WERI-Rb-1 (cell line): ENCODE data around the gene PRR11.
"Not testable (repeated sequence)": the region's sequence is repeated elsewhere in the genome, so short reads cannot be mapped to it uniquely, and the experiment has no call there.

ENCODE experiments used
- DNase-seq: peaks from one replicate; pipeline ENCODE4 v3.0.0-alpha.2; 2020
- H3K27ac ChIP-seq: fragments of 250-450 bp; sonication (Bioruptor Pico); 2 replicates; pipeline ENCODE4 v1.5.1; 2020; ENCODE audit warnings: mild to moderate bottlenecking, moderate library complexity
- H3K27me3 ChIP-seq: fragments of 250-450 bp; sonication (Bioruptor Pico); 2 replicates; pipeline ENCODE4 v1.5.1; 2021; ENCODE audit warnings: mild to moderate bottlenecking, low read depth, moderate library complexity; ENCODE audit not compliant: insufficient read depth, severe bottlenecking
- H3K36me3 ChIP-seq: fragments of 250-450 bp; sonication (Bioruptor Pico); 2 replicates; pipeline ENCODE4 v1.5.1; 2020; ENCODE audit warnings: mild to moderate bottlenecking, moderate library complexity
- H3K4me3 ChIP-seq: 2 replicates; pipeline ENCODE4 v1.5.1; 2011; ENCODE audit warnings: low read depth, mild to moderate bottlenecking, control low read depth, low read length
- H3K9me3 ChIP-seq: fragments of 250-450 bp; sonication (Bioruptor Pico); 2 replicates; pipeline ENCODE4 v1.5.1; 2021; ENCODE audit warnings: mild to moderate bottlenecking, moderate library complexity; ENCODE audit not compliant: severe bottlenecking
- TF ChIP-seq, protein P1 (sequence below): IDR thresholded peaks from 2 replicates; pipeline ENCODE4 v1.5.1; 2011; ENCODE audit warnings: low read depth, mild to moderate bottlenecking, control low read depth, inconsistent platforms, low read length

Gene PRR11

DNA sequence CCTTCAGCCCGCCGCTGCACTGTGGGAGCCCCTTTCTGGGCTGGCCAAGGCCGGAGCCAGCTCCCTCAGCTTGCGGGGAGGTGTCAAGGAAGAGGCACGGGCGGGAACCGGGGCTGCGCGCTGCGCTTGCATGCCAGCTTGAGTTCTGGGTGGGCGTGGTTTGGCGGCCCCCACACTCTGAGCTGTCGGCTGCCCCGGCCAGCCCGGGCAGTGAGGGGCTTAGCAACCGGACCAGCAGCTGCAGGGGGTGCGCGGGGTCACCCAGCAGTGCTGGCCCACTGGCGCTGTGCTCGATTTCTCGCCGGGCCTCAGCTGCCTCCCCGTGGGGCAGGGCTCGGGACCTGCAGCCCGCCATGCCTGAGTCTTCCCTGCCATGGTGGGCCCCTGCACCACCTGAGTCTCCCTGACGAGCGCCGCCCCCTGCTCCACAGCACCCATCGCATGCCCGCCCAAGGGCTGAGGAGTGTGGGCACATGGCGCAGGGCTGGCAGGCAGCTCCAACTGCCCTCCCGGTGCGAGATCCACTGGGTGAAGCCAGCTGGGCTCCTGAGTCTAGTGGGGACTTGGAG is 17.0 kb downstream of the PRR11 start:
- Histone ChIP-seq H3K27me3 (no peaks in the 10 kb centered on the region), H3K4me3 (no peak overlapping the region), H3K9me3 (no peaks in the 10 kb centered on the region), H3K36me3 (peaks cover 59% of the 10 kb centered on the region), H3K27ac (no peak overlapping the region)
- no peak for DNase-seq
- TF ChIP-seq, protein P1, sequence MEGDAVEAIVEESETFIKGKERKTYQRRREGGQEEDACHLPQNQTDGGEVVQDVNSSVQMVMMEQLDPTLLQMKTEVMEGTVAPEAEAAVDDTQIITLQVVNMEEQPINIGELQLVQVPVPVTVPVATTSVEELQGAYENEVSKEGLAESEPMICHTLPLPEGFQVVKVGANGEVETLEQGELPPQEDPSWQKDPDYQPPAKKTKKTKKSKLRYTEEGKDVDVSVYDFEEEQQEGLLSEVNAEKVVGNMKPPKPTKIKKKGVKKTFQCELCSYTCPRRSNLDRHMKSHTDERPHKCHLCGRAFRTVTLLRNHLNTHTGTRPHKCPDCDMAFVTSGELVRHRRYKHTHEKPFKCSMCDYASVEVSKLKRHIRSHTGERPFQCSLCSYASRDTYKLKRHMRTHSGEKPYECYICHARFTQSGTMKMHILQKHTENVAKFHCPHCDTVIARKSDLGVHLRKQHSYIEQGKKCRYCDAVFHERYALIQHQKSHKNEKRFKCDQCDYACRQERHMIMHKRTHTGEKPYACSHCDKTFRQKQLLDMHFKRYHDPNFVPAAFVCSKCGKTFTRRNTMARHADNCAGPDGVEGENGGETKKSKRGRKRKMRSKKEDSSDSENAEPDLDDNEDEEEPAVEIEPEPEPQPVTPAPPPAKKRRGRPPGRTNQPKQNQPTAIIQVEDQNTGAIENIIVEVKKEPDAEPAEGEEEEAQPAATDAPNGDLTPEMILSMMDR = no peak

DNA sequence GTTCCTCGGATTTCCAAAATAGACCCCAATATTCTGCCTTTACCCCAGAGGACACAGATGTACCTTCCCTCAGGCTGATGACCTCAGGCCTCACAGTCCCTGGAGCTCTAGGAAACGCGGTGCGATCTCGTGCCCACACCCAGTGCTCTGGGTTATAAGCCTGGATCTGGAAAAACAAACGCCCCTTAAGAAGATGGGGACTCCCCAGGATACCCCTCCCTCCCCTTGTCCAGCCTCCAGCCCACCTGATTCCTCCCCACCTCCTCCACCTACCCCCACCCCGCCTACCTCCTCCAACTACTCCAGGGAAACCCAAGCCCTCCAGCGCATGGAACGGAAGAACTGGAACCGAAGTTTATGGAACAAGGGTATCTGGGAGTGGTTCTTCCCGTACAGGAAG is 19.1 kb downstream of the PRR11 start:
- Histone ChIP-seq H3K4me3 (no peak overlapping the region), H3K36me3 (peaks cover 57% of the 10 kb centered on the region), H3K27ac (no peak overlapping the region), H3K9me3 (no peaks in the 10 kb centered on the region), H3K27me3 (no peaks in the 10 kb centered on the region)
- no peak for DNase-seq
- TF ChIP-seq, protein P1 = no peak

DNA sequence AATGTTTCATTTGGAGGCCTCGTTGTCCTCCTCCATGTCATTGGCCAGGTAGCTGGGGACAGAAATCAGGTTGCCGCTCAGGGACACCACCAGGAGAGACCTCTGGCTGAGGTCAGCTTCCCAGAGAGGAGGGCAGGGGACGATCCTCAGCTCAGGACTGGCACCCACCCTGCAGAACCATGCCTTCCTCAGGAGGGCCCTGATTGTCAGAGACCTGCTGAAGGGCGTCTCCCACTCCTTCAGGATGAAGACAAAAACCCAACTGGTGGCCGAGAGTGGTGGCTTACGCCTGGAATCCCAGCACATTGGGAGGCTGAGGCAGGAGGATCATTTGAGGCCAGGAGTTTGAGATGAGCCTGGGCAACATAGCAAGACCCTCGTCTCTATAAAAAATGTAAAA is 19.5 kb downstream of the PRR11 start:
- Histone ChIP-seq H3K27me3 (no peaks in the 10 kb centered on the region), H3K4me3 (no peak overlapping the region), H3K27ac (no peak overlapping the region), H3K36me3 (peaks cover 53% of the 10 kb centered on the region), H3K9me3 (no peaks in the 10 kb centered on the region)
- TF ChIP-seq, protein P1 = no peak
- no peak for DNase-seq

DNA sequence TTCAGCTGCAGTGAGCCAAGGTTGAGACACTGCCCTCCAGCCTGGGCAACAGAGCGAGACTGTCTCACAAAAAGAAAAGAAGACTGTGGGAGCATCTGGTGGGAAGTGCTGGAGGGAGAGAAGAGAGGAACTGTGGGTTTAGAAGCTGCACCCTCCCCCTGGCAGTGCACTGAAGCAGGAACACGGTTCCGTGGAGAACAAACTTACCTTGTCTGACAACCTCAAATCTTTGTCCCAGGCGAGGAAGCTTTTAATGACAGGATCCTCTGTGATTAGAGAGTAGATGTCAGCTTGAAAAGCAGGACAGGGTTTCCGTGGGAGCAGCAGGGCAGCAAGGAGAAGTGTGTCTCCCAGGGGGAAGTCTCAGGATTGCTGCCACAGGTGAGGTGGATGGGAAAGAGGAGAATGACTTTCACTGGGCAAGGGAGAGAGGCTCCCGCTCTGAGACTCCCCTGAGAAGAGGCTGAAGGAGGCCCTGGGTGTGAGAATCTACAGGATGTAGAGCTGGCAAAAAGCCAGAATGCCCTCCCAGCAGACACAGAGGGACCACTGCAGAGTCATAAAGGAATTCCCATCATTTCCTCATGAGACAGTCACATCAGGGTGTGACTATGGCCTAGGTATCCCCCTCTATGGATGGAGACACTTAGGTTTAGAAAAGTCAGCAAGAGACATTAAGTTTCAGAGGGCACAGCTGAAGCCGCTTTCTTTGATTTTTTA is 22.9 kb downstream of the PRR11 start:
- Histone ChIP-seq H3K9me3 (no peaks in the 10 kb centered on the region), H3K27ac (no peak overlapping the region), H3K36me3 (peaks cover 44% of the 10 kb centered on the region), H3K4me3 (no peak overlapping the region), H3K27me3 (no peaks in the 10 kb centered on the region)
- TF ChIP-seq, protein P1 = no peak
- DNase-seq = no peak

DNA sequence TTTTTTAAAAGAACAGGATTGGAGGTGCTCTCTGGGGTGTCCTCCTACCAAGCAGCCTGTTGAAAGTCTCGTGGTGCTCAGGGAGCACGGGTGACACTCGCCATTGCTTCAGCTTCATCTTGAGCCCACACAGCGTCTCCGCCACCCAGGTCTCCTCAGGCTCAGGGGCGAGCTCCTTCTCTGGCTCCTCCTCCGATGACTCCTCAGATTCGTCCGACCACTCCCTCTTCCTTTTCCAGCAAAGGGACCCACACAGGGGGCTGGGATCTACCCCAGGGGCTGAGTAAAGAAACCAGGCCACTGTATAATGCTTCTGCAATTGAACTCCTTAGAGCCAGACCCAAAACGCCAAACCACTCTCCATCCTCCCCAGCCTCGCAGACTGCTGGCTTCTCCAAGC is 24.1 kb downstream of the PRR11 start:
- not testable (repeated sequence) for DNase-seq, H3K9me3 ChIP-seq, H3K27me3 ChIP-seq, H3K4me3 ChIP-seq, H3K27ac ChIP-seq
- H3K36me3 ChIP-seq = peaks cover 38% of the 10 kb centered on the region

DNA sequence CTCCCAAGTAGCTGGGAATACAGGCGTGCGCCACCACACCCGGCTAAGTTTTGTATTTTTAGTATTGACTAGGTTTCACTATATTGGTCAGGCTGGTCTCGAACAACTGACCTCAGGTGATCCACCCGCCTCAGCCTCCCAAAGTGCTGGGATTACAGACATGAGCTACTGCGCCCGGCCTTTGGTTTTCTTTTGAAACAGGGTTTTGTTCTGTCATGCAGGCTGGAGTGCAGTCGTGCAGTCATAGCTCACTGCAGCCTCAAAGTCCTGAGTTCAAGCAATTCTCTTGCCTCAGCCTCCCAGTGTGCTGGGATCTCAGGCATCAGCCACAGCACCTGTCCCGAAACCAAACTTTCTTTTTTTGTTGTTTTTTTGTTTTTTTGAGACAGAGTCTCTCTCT is 25.1 kb downstream of the PRR11 start:
- Histone ChIP-seq H3K36me3 (peaks cover 37% of the 10 kb centered on the region), H3K4me3 (no peak overlapping the region), H3K27me3 (no peaks in the 10 kb centered on the region), H3K9me3 (no peaks in the 10 kb centered on the region), H3K27ac (no peak overlapping the region)
- DNase-seq = no peak
- TF ChIP-seq, protein P1 = no peak
